ENCODE data around the gene CXCL3.

DNA sequence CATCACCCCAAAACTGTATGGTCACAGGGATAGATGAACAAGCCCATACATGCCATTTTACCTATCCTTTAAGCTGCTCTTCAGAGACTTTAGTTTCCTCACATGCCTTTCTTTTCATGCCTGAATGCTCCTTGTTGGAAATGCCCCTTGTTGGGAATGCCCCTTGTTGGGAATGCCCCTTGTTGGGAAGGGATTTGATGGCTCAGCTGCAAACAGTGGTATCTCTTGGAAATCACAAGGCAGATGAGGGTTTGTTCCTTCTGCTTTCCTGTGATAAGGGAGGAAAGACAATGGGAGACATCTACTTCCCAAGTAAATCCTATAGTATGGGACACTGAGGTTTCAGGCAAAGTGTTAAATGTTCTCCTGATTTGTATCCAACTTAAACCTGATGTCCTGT, 49.0 kb upstream of the CXCL3 start:
- TF ChIP-seq, protein P1, sequence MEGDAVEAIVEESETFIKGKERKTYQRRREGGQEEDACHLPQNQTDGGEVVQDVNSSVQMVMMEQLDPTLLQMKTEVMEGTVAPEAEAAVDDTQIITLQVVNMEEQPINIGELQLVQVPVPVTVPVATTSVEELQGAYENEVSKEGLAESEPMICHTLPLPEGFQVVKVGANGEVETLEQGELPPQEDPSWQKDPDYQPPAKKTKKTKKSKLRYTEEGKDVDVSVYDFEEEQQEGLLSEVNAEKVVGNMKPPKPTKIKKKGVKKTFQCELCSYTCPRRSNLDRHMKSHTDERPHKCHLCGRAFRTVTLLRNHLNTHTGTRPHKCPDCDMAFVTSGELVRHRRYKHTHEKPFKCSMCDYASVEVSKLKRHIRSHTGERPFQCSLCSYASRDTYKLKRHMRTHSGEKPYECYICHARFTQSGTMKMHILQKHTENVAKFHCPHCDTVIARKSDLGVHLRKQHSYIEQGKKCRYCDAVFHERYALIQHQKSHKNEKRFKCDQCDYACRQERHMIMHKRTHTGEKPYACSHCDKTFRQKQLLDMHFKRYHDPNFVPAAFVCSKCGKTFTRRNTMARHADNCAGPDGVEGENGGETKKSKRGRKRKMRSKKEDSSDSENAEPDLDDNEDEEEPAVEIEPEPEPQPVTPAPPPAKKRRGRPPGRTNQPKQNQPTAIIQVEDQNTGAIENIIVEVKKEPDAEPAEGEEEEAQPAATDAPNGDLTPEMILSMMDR (conservative IDR thresholded peaks at IDR 0.05), result no peak
- TF ChIP-seq ZFX (IDR thresholded peaks at IDR 0.05), result no peak
